Glutamatergic neuron (in vitro differentiated cells): ENCODE measurements around the gene ZFYVE19. TPM values are rescaled to one million over a fixed set of nuclear protein-coding genes. Genes with fewer than 3 reads are reported as not detected.

ENCODE experiments used
- DNase-seq: peaks from one replicate; pipeline ENCODE4 v3.0.0; 2022
- H3K27ac Mint-ChIP-seq: one replicate; pipeline ENCODE4 v1.8.0; 2020; ENCODE audit warnings: mild to moderate bottlenecking, mixed read lengths, inconsistent platforms; ENCODE audit not compliant: unreplicated experiment
- H3K27me3 Mint-ChIP-seq: one replicate; pipeline ENCODE4 v1.8.0; 2020; ENCODE audit warnings: mild to moderate bottlenecking, moderate library complexity, mixed read lengths, inconsistent platforms; ENCODE audit not compliant: unreplicated experiment
- H3K36me3 Mint-ChIP-seq: one replicate; pipeline ENCODE4 v1.8.0; 2020; ENCODE audit warnings: mild to moderate bottlenecking, mixed read lengths, inconsistent platforms; ENCODE audit not compliant: unreplicated experiment
- H3K4me1 Mint-ChIP-seq: one replicate; pipeline ENCODE4 v1.8.0; 2020; ENCODE audit warnings: mild to moderate bottlenecking, low read depth, mixed read lengths, inconsistent platforms; ENCODE audit not compliant: unreplicated experiment
- H3K4me3 Mint-ChIP-seq: one replicate; pipeline ENCODE4 v1.8.0; 2020; ENCODE audit warnings: mild to moderate bottlenecking, mixed read lengths, inconsistent platforms; ENCODE audit not compliant: unreplicated experiment
- H3K9me3 Mint-ChIP-seq: one replicate; pipeline ENCODE4 v1.8.0; 2020; ENCODE audit warnings: mild to moderate bottlenecking, moderate library complexity, mixed read lengths, inconsistent platforms; ENCODE audit not compliant: unreplicated experiment
- CTCF ChIP-seq: fragments of 200-600 bp; sonication (generic); IDR thresholded peaks from one replicate; pipeline ENCODE4 v1.5.0; 2021; ENCODE audit not compliant: partially characterized antibody, unreplicated experiment
- total RNA-seq: library from RNA; stranded (reverse); fragmentation: NEBNext Ultra II Directional; extraction: Animal tissue kit (Norgen Biotek cat#: 25700); gene quantifications from one replicate; pipeline ENCODE4 v1.2.1, GENCODE V29; 2021; ENCODE audit not compliant: unreplicated experiment

The ZFYVE19 gene
- total RNA-seq, 1 donor from 2014 or later = 11.8 TPM

GRCh38 chr15:40768521-40769273, 38.2 kb upstream of the ZFYVE19 start:
- H3K4me3 Mint-ChIP-seq = no peak overlapping the region
- peak overlapping the region; percentile 62 for H3K27ac Mint-ChIP-seq
- peaks cover 13% of the 10 kb centered on the region for H3K27me3 Mint-ChIP-seq
- peaks cover 4% of the 10 kb centered on the region for H3K9me3 Mint-ChIP-seq
- TF ChIP-seq CTCF = no peak
- H3K36me3 Mint-ChIP-seq = no peaks in the 10 kb centered on the region
- no peak for DNase-seq
- peaks cover 37% of the 10 kb centered on the region for H3K4me1 Mint-ChIP-seq

- no peak for TF ChIP-seq CTCF
- Mint-ChIP-seq H3K4me1 (peaks cover 37% of the 10 kb centered on the region), H3K9me3 (peaks cover 4% of the 10 kb centered on the region), H3K4me3 (peak within 1 kb of the TSS; percentile 71), H3K27ac (peak within 1 kb of the TSS; percentile 90), H3K36me3 (no peaks in the 10 kb centered on the region), H3K27me3 (peaks cover 13% of the 10 kb centered on the region)
- DNase-seq = no peak
These were observed 37.4 kb upstream of the ZFYVE19 start, which contains the start of gene C15orf62 for GRCh38 chr15:40769274-40770146. C15orf62 (plus strand) TSS chr15:40769980; CDS start chr15:40770496, 516 bp downstream.

- no peaks in the 10 kb centered on the region for H3K36me3 Mint-ChIP-seq
- H3K9me3 Mint-ChIP-seq = peaks cover 4% of the 10 kb centered on the region
- no peak for TF ChIP-seq CTCF
- peak overlapping the region; percentile 90 for H3K27ac Mint-ChIP-seq
- H3K27me3 Mint-ChIP-seq = peaks cover 12% of the 10 kb centered on the region
- DNase-seq = peak; percentile 78
- H3K4me1 Mint-ChIP-seq = peaks cover 34% of the 10 kb centered on the region
- peak overlapping the region; percentile 71 for H3K4me3 Mint-ChIP-seq
These were observed 36.7 kb upstream of the ZFYVE19 start for GRCh38 chr15:40770147-40770721.

- no peak for DNase-seq
- Mint-ChIP-seq H3K4me1 (peaks cover 31% of the 10 kb centered on the region), H3K4me3 (peak overlapping the region; percentile 46), H3K27ac (peak overlapping the region; percentile 68), H3K27me3 (peaks cover 9% of the 10 kb centered on the region), H3K9me3 (peaks cover 4% of the 10 kb centered on the region), H3K36me3 (no peaks in the 10 kb centered on the region)
- TF ChIP-seq CTCF = no peak
These were observed 35.6 kb upstream of the ZFYVE19 start for GRCh38 chr15:40771242-40771641.
